SK-N-SH (cell line): ENCODE results near the gene CSRP1. TPM values are rescaled to one million over a fixed set of nuclear protein-coding genes. Genes with fewer than 3 reads are reported as not detected.
A peak's percentile ranks its signal among the peaks of the same experiment; 100 is the strongest.
"Not testable (repeated sequence)": the region's sequence is repeated elsewhere in the genome, so short reads cannot be mapped to it uniquely, and the experiment has no call there.

Source experiments
- CTCF ChIA-PET: fragments of 300-600, 350-600 bp; formaldehyde crosslinking; extraction: SDS; loops from one replicate; lab custom pipeline; 2021; lab: Yijun Ruan, JAX
- POLR2A ChIA-PET: fragments of 350-600 bp; sonication (Branson Sonifier 250); formaldehyde crosslinking; extraction: SDS; loops from one replicate; lab custom pipeline; 2020; ENCODE audit warnings: antibody characterized with exemption, inconsistent platforms; lab: Yijun Ruan, JAX
- DNase-seq: peaks from one replicate; pipeline ENCODE4 v3.0.0; 2012
- H2AFZ ChIP-seq: fragments of 200-600 bp; sonication (generic); 2 replicates; pipeline ENCODE4 v1.8.1; 2016; ENCODE audit warnings: antibody characterized with exemption, mild to moderate bottlenecking, low read depth
- H3F3A ChIP-seq: fragments of 200-600 bp; sonication (generic); replicated peaks from 2 replicates; pipeline ENCODE3; 2016; ENCODE audit warnings: antibody characterized with exemption, mild to moderate bottlenecking; ENCODE audit not compliant: insufficient read depth
- H3K27ac ChIP-seq, 2 experiments: fragments of 200-500 bp in 1 of 2; fragments of 200-600 bp in 1 of 2; sonication (Bioruptor generic) in 1 of 2; sonication (generic), shearing (Covaris generic) in 1 of 2; 2 replicates each; pipeline versions ENCODE4 v1.5.1 to v1.6.1; 2014 to 2016; ENCODE audit warnings: low read depth in 2 of 2, inconsistent platforms in 1 of 2, low read length in 1 of 2, mild to moderate bottlenecking in 1 of 2, mixed read lengths in 1 of 2
- H3K27me3 ChIP-seq: fragments of 200-600 bp; sonication (generic), shearing (Covaris generic); 2 replicates; pipeline ENCODE4 v1.6.1; 2016; ENCODE audit warnings: mixed run types; ENCODE audit not compliant: insufficient read depth
- H3K36me3 ChIP-seq, 2 experiments: fragments of 200-500 bp in 1 of 2; fragments of 200-600 bp in 1 of 2; sonication (Bioruptor generic) in 1 of 2; sonication (generic) in 1 of 2; replicated peaks in 1 of 2; 2 replicates each; pipeline versions ENCODE3 to v1.5.1; 2014 to 2016; ENCODE audit warnings: low read length in 1 of 2, mild to moderate bottlenecking in 1 of 2; ENCODE audit not compliant: insufficient read depth in 2 of 2, control insufficient read depth in 1 of 2
- H3K4me1 ChIP-seq, 2 experiments: fragments of 200-500 bp in 1 of 2; fragments of 200-600 bp in 1 of 2; sonication (Bioruptor generic) in 1 of 2; sonication (generic), shearing (Covaris generic) in 1 of 2; 2 replicates each; pipeline versions ENCODE4 v1.5.1 to v1.6.1; 2014 to 2016; ENCODE audit warnings: low read depth in 1 of 2, low read length in 1 of 2, mixed run types in 1 of 2; ENCODE audit not compliant: insufficient read depth in 2 of 2, control insufficient read depth in 1 of 2
- H3K4me2 ChIP-seq: fragments of 200-600 bp; sonication (generic), shearing (Covaris generic); 2 replicates; pipeline ENCODE4 v1.6.1; 2017; ENCODE audit warnings: mixed run types
- H3K4me3 ChIP-seq, 2 experiments: fragments of 200-500 bp in 1 of 2; fragments of 200-600 bp in 1 of 2; sonication (Bioruptor generic) in 1 of 2; sonication (generic), shearing (Covaris generic) in 1 of 2; 2 replicates each; pipeline versions ENCODE4 v1.5.1 to v1.8.1; 2014 to 2016; ENCODE audit warnings: low read depth in 2 of 2, inconsistent platforms in 1 of 2, low read length in 1 of 2, mild to moderate bottlenecking in 1 of 2, mixed read lengths in 1 of 2, moderate library complexity in 1 of 2
- H3K79me2 ChIP-seq: fragments of 200-600 bp; sonication (generic); 2 replicates; pipeline ENCODE4 v1.8.1; 2017; ENCODE audit warnings: mild to moderate bottlenecking; ENCODE audit not compliant: insufficient read depth
- H3K9ac ChIP-seq: fragments of 200-600 bp; sonication (generic); 2 replicates; pipeline ENCODE4 v1.6.1; 2017; ENCODE audit warnings: mixed run types
- H3K9me2 ChIP-seq: fragments of 200-600 bp; sonication (generic); 2 replicates; pipeline ENCODE4 v1.6.1; 2017; ENCODE audit warnings: mixed run types
- H3K9me3 ChIP-seq: fragments of 200-600 bp; sonication (generic); 2 replicates; pipeline ENCODE4 v1.6.1; 2017; ENCODE audit warnings: mixed run types, mild to moderate bottlenecking, moderate library complexity
- H4K20me1 ChIP-seq: fragments of 200-600 bp; sonication (generic); 2 replicates; pipeline ENCODE4 v1.6.1; 2017; ENCODE audit warnings: mild to moderate bottlenecking, mixed run types; ENCODE audit not compliant: insufficient read depth
- FOSL2 ChIP-seq: IDR thresholded peaks from 2 replicates; pipeline ENCODE4 v1.4.0; 2012; ENCODE audit warnings: low read depth, mild to moderate bottlenecking, moderate library complexity, borderline replicate concordance
- GATA2 ChIP-seq: sonication (generic); formaldehyde crosslinking; IDR thresholded peaks from 2 replicates; pipeline ENCODE4 v1.5.0; 2020; ENCODE audit warnings: mild to moderate bottlenecking, missing genetic modification reagents
- NRF1 ChIP-seq: IDR thresholded peaks from 2 replicates; pipeline ENCODE4 v1.6.1; 2012; ENCODE audit warnings: low read depth, mild to moderate bottlenecking, low read length
- RAD21 ChIP-seq: IDR thresholded peaks from 2 replicates; pipeline ENCODE4 v1.6.1; 2012; ENCODE audit warnings: mild to moderate bottlenecking, low read length
- SIN3A ChIP-seq: IDR thresholded peaks from 2 replicates; pipeline ENCODE4 v1.6.1; 2012; ENCODE audit warnings: low read depth, mild to moderate bottlenecking, low read length, moderate library complexity, borderline replicate concordance
- USF1 ChIP-seq: IDR thresholded peaks from 2 replicates; pipeline ENCODE4 v1.4.0; 2012; ENCODE audit warnings: low read depth, borderline replicate concordance
- WGBS: methylation state at CpG from one replicate; pipeline ENCODE4 v1.1.6; 2017; ENCODE audit warnings: low lambda C conversion rate; 5-methylcytosine and 5-hydroxymethylcytosine counted together
- polyA plus RNA-seq, 3 experiments: library from polyadenylated mRNA; depleted of rRNA; stranded (reverse); fragments of >200 nt; gene quantifications; 2 replicates each; pipeline ENCODE4 v1.2.3, GENCODE V29; 2012
- TF ChIP-seq, protein P1 (sequence below): IDR thresholded peaks from 2 replicates; pipeline ENCODE4; 2012
- TF ChIP-seq, protein P2 (sequence below): fragments of 200-600 bp; sonication (generic); IDR thresholded peaks from 2 replicates; pipeline ENCODE4 v1.6.1; 2017; ENCODE audit warnings: antibody characterized with exemption, mild to moderate bottlenecking, moderate library complexity

CSRP1 gene
- polyA plus RNA-seq, 1 of the 3 experiments (the other 2 are of a cell fraction) = 373 TPM

GRCh38 chr1:201551096-201551495 is 44.2 kb upstream of the CSRP1 start (continued):
- TF ChIP-seq, protein P1, sequence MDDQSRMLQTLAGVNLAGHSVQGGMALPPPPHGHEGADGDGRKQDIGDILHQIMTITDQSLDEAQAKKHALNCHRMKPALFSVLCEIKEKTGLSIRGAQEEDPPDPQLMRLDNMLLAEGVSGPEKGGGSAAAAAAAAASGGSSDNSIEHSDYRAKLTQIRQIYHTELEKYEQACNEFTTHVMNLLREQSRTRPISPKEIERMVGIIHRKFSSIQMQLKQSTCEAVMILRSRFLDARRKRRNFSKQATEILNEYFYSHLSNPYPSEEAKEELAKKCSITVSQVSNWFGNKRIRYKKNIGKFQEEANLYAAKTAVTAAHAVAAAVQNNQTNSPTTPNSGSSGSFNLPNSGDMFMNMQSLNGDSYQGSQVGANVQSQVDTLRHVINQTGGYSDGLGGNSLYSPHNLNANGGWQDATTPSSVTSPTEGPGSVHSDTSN = no peak
- no peak for TF ChIP-seq RAD21
- no peak for TF ChIP-seq NRF1
- TF ChIP-seq FOSL2 = no peak
- TF ChIP-seq SIN3A = no peak
- no peak for TF ChIP-seq USF1

- 94% methylated on average over 5 of the region's 5 CpGs for WGBS
- POLR2A ChIA-PET, H3K9me3 ChIP-seq, H3K4me2 ChIP-seq, H3K27me3 ChIP-seq, H3K9me2 ChIP-seq, H3K4me3 ChIP-seq, DNase-seq, H2AFZ ChIP-seq, H3K9ac ChIP-seq: not testable (repeated sequence)
- Histone ChIP-seq H3K36me3 (peaks cover 0 to 13% of the 10 kb centered on the region in 2 experiments), H3K4me1 (peaks cover 32 to 39% of the 10 kb centered on the region in 2 experiments), H3K79me2 (peaks cover 100% of the 10 kb centered on the region), H3K27ac (peak overlapping the region in 1 of 2 experiments; percentile 30; a peak in 1 of 4 replicates), H3F3A (peaks cover 41% of the 10 kb centered on the region), H4K20me1 (peaks cover 68% of the 10 kb centered on the region)
- CTCF ChIA-PET = interaction anchor here (1.6 to 4.8 kb wide), 3 partner anchors 9 to 244 kb away, joined by 4 to 22 read pairs (median 7); no protein-coding TSS in a partner anchor
Observed at GRCh38 chr1:201549522-201549921, 42.6 kb upstream of the CSRP1 start.

DNA sequence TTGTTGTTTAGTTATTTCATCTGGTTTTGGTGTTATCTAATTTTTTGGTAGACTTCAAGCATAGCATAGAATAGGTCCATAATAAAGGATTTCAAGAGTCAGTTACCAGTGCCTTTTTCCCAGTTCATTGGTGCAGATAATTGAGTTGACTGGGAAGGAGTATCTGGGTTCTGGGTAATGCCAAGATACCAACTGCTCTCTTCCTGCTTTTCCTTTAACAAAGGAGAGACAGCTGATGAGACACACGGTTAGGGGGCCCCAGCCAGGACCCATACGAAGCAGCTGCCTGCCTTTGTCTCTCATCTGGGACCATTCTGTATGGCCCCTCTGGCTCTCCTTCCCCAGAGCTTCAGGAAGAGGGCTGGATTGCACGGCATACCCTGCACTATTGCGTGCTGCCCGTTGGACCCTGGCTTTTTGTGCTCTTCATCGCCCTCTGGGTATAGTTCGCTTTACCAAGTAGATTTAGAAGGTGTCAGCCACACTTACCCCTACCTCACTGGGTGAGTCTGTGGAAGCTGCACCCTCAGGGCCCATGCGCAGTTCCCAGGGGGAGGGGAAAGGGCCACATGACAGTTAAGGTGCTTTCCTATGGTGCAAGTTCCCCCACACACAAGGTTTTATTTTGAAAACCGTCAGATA is 39.0 kb upstream of the CSRP1 start:
- Histone ChIP-seq H3K9me3 (no peaks in the 10 kb centered on the region), H3K27ac (no peak overlapping the region; a peak in 1 of 4 replicates), H2AFZ (no peak overlapping the region), H3K4me3 (no peak overlapping the region), H3K4me1 (peaks cover 15 to 36% of the 10 kb centered on the region in 2 experiments), H3K9ac (no peak overlapping the region), H3F3A (peaks cover 52% of the 10 kb centered on the region), H3K36me3 (peaks cover 0 to 17% of the 10 kb centered on the region in 2 experiments), H3K27me3 (no peaks in the 10 kb centered on the region), H4K20me1 (peaks cover 55% of the 10 kb centered on the region), H3K79me2 (peaks cover 100% of the 10 kb centered on the region), H3K4me2 (peak overlapping the region; percentile 30; the same call in 1 of the 2 replicates), H3K9me2 (no peaks in the 10 kb centered on the region)
- POLR2A ChIA-PET = no interaction called here
- 71% methylated on average over 9 of the region's 9 CpGs for WGBS
- no peak for TF ChIP-seq GATA2 (CRISPR knock-in tag)
- TF ChIP-seq, protein P2, sequence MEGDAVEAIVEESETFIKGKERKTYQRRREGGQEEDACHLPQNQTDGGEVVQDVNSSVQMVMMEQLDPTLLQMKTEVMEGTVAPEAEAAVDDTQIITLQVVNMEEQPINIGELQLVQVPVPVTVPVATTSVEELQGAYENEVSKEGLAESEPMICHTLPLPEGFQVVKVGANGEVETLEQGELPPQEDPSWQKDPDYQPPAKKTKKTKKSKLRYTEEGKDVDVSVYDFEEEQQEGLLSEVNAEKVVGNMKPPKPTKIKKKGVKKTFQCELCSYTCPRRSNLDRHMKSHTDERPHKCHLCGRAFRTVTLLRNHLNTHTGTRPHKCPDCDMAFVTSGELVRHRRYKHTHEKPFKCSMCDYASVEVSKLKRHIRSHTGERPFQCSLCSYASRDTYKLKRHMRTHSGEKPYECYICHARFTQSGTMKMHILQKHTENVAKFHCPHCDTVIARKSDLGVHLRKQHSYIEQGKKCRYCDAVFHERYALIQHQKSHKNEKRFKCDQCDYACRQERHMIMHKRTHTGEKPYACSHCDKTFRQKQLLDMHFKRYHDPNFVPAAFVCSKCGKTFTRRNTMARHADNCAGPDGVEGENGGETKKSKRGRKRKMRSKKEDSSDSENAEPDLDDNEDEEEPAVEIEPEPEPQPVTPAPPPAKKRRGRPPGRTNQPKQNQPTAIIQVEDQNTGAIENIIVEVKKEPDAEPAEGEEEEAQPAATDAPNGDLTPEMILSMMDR = peak; percentile 23
- CTCF ChIA-PET = interaction anchor here (0.8 to 4.3 kb wide), 9 partner anchors 12 to 350 kb away, joined by 3 to 18 read pairs (median 8); no protein-coding TSS in a partner anchor
- DNase-seq = peak; percentile 35
